Kasumi-1 (cell line): ENCODE results near the gene FOXRED1.
"Not testable (repeated sequence)": the region's sequence is repeated elsewhere in the genome, so short reads cannot be mapped to it uniquely, and the experiment has no call there.

Source experiments
- DNase-seq, 2 experiments: peaks; one replicate each; lab custom pipeline; 2025; lab: John Stamatoyannopoulos, UW

FOXRED1 gene

DNA sequence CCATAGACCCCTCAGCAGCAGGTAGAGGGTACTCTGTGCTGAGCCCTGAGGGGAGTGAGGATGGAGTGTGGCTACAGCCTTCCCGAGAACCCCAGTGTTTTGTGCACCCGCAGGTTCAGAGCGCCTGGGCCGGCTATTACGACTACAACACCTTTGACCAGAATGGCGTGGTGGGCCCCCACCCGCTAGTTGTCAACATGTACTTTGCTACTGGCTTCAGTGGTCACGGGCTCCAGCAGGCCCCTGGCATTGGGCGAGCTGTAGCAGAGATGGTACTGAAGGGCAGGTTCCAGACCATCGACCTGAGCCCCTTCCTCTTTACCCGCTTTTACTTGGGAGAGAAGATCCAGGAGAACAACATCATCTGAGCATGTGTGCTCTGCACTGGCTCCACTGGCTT is 8.4 kb downstream of the FOXRED1 start:
- DNase-seq = no peak

DNA sequence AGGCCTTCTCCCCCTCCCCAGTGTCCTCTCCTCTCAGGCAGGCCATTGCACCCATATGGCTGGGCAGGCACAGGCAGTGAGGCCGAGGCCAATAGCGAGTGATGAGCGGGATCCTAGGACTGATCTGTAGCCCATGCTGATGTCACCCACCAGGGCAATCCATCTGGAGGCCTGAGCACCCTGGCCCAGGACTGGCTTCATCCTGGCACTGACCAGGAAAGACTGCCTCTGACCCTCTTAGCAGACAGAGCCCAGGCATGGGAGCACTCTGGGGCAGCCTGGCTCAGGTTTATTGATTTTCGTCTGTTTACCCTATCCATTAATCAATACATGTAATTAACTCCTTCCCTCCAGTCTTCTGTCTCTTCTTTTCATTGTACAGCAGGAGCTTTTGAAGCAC is 8.8 kb downstream of the FOXRED1 start:
- DNase-seq = no peak

DNA sequence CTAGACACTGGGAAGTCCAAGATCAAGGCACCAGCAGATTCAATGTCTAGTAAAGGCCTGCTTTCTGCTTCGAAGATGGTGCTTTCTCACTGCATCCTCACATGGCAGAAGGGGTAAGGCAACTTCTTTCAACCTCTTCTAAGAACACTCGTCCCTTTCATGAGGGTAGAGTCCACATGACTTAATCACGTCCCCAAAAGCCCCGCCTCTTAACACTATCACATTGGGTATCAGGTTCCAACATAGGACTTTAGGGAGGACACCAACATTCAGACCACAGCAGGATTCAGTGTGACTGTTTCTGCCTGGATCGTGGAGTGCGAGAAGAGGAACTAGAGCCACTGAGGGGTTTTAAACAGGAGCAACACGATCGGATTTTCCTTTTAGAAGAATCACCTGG is 10.2 kb downstream of the FOXRED1 start:
- peak; percentile 11 to 19 for DNase-seq

DNA sequence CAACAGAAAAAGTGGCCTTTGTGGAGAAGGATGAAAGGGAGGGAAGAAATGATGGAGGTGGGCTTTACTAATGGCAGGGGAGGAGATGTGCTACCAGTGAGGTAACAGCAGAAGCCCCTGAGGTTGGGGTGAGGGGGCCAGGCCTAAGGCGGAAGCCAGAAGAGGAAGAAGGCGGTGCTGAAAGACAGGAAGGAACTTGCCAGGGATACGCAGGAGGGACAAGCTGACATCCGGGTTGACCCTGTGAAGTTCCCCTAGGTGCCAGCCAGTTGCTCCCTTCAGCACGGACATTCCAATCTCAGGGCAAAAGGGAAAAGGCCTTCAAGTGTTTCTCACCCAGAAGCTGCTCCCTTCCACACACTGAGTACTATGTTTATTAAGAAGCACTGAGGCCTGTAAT is 11.6 kb downstream of the FOXRED1 start:
- DNase-seq = peak; percentile 62 to 73

DNA sequence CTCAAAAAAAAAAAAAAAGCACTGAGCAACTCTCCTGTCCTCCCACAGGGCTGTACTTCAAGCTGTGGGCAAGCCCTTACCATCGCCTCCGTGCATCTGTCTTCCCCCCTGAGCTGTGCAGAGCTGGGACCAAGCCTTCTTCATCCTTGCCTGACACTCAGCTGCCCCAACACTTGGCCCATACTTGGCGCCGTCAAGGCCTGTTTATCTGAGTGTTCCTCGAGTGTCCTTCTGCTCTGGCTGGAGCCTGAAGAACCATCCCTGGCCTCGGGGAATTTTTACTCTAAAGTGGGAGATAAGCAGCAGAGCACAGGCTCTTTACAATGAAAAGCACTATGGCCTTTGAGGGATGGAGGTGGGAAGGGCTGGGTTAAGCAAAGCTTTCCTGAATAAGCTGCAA is 12.3 kb downstream of the FOXRED1 start:
- DNase-seq = no peak

DNA sequence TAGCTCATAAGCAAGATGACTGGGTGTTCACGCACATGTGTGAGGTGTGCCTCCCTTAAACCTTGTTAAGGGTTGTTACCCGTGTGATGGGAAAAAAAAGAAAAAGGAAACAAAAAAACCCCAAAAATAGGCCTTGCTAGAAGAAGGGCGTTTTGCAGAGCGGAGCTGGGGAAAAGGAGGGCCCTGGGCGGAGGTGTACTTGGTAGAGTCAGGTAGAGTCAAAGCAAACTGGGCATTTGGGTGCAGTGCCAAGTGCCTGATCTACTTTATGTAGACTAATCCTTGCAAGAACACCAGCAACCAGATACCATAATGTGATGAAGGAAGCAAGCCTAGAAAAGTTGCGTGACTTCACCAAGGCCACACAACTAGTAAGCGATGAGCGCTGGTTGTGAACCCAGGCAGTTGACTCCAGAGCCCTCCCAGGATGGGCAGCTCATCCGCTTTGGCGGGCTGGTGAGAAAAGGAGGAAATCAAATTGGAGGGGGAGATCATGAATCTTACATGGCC is 12.8 kb downstream of the FOXRED1 start:
- DNase-seq = no peak

DNA sequence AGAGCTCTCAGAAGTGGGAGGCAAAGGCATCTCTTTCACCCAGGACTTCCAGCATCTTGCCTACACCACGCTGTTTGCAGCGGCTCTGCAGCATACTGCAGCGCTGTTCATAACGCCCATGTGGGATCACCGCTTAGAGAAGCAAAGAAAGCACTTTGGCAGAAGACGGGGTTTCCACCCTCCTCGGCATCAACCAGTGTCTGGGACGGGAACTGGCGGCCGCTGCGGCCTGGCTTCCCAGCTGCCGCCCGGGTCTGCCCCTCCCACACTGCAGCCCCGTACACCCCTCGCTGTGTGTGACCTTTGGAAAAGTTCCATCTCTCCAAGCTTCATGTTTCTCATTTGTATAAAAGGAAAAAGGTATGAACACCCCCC is 13.4 kb downstream of the FOXRED1 start:
- peak; percentile 23 to 34 for DNase-seq

DNA sequence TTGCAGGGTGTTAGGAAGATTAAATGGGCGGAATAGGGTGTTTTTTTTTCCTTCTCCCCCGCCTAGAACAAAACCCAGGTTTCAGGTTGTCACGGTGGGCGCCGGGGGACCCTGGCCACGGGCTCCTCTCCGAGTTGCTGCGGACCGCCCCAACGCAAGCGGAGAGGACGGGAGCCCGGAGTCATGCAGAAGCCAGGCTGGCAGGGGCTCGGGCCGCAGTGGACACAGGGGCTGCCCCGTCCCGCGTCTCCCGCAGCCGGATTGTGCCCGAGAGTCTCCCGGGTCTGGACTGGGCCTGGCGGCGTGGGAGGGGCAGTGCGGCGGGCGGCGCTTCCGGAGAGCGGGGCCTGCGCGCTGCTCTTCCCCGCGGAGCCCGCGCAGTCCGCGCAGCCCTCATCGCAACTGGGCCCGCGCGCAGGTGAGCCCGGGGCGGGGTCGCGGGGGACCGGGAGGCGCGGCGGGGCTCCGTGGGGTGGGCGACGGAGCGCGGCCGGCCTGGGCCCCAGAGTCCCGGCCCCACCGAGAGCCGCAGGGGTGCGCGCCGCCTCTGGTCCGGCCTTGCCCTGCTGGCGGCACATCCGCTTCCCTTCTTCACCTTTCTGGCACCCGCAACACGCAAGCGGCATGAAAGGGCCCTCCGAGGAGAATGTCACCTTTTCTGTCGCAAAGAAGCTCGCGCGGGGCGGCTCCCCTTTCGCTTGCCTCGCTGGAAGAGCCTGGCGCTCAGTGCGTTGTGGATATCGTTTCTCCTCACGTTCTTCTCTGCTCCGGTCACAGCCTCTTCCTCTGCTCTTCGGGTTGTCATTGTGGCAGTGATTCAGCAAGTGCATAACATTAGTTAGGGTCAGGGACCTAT is 14.0 kb downstream of the FOXRED1 start, which contains the start of gene TIRAP:
TSS of gene TIRAP (plus strand) at position 358 of the 856 bp plus-strand sequence. CDS start 7,802 bp downstream, outside the sequence.
- DNase-seq = peak; percentile 53 to 56

DNA sequence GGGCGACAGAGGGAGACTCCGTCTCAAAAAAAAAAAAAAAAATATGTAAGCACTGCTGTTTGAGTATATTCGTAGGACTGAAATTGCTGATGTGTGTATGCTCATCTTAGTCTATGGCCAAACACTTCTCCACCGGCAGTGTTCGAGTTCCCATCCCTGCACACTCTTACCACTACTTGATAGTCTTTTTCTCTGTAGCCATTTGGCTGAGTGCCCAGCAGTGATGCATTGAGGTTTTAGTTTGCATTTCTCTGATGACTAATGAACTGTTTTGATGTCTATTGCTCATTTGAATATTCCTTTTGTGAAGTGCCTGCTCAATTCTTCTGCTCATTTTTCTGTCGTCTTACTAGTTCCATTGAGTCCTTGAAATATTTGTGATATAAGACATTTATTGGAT is 15.9 kb downstream of the FOXRED1 start:
- peak; percentile 26 to 53 for DNase-seq

DNA sequence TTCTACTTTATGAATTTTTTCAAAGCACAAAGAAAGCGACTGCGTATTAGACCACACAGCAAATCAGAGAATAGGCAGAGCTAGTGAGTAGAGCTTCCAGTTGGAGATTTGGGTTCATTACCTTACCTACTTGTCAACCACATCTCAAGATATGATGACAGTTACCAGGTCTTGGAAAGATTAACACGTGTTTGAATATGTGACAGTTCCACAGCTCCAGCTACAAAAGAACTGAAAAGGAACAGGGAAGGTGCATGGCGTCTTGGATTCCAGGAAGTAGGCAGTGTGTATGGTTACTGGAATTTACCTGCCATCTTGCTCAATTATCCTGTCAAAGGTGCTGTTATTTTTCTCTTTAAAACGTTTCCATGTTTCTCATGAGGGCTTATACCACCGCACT is 19.3 kb downstream of the FOXRED1 start:
- no peak for DNase-seq

DNA sequence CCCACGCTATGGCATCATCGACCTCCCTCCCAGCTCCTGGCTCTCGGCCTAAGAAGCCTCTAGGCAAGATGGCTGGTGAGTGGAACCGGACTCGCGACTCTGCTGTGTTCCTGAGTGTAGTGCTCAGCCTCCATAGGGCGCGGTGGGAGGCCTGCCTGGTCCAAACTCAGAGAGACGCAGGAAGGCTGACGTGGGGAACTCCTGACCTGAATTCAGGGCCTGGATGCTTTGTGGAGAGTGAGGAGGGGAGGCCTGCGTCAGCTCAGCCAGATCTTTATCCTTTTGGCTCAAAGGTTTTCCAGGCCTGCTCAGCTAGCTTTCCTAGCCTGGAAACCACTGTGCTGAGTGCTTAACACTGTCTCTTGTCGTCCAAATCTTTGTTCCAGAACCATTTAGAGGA is 21.9 kb downstream of the FOXRED1 start:
- DNase-seq = no peak

DNA sequence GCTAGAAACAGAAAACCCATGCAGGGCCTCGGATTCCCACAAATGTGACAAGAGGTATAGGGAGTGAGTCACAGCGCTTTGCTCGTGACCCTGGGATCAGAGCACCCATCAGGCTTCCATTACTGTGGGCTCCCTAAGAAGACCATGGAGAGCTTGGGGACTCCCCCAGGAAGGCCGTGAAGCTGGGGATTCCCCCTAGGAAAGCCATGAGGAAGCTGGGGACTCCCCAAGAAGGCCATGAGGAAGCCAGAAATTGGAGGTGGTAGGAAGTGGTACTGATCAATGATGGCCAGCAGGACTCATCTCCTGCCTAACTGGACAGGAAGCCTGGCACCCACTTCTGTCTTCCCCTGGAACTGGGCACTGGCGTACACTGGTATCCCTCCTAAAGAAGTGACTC is 24.8 kb downstream of the FOXRED1 start:
- no peak for DNase-seq

DNA sequence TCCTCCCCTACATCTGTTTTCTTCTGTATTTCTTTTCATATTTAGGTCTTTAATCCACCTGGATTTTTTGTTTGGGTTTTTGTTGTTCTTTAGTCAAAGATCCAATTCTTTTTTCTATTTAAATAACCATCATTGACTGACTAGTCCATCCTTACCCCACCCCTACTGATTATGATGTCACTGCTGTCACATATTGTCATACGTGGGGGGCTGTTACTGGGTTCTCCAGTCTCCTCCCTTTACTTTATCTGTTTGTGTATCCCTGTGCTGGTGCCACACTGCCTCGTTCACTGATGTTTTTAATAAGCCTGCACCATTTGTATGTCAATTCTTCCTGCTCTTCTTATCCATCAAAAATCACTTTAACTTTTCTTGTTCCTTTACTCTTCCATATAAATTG is 28.1 kb downstream of the FOXRED1 start:
- no peak for DNase-seq

DNA sequence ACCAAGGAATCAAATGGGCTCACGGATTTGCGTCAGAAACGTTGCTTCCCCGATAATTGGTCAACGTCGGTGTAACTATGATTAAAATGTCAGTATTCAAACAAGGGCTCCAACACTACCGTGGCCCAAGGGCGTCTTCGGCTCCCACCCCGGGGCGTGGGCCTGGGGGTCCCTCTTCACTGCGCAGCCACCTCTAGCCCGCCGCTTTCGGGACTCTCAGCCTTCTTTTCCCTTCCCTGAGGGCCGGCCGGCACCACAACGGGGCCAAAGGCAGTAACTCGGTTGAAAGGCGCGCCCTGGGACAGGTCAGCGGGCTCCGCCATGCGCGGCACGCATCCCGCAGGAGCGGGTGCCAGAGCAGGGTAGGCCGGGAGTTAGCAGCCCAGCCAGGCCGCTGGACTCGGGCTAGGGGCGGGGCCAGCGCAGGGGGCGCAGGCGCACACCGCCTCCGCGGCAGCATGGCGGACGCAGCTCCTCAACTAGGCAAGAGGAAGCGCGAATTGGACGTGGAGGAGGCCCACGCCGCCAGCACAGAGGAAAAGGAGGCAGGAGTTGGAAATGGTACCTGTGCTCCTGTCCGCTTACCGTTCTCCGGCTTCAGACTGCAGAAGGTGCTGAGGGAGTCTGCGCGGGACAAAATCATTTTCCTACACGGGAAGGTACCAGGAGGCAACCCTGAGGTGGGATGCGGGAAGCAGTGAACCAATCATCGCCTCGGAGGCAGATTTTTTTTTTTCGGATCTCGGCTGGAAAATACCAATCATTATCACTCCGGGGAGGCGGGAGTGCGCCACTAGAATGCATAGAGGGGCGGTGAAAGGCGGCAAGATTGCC is 34.9 kb downstream of the FOXRED1 start, which contains the start of gene DCPS:
TSS of gene DCPS (plus strand) at position 438 of the 834 bp plus-strand sequence. CDS start at position 459, 21 bp downstream.
- peak; percentile 82 to 85 for DNase-seq

DNA sequence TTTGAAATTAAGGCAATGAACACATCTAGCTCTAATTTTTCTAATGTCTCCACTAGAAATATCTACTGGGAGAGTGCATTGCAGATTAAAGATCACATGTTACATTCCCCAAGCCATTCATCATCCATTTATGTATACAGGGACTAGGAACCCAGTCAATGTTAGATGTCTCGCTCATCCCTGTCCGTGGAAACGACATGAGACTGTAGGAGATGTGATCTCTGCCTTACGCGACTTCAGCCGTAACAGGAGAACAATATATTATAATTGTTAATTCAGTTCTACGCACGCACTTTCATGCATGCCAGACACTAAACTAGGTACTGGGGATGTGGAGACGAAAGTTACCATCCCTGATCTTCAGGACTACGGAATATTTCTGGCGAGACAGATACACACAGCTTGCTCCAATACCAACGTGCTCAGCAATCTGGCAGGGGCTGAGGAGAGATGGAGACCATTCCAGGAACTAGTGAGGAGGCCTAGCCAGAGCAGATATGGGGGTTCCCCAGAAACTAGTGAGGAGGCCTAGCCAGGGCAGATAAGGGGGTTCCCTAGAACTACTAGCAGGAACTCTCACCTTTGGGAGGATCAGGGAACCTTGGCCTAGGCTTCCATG is 35.6 kb downstream of the FOXRED1 start:
- no peak for DNase-seq

DNA sequence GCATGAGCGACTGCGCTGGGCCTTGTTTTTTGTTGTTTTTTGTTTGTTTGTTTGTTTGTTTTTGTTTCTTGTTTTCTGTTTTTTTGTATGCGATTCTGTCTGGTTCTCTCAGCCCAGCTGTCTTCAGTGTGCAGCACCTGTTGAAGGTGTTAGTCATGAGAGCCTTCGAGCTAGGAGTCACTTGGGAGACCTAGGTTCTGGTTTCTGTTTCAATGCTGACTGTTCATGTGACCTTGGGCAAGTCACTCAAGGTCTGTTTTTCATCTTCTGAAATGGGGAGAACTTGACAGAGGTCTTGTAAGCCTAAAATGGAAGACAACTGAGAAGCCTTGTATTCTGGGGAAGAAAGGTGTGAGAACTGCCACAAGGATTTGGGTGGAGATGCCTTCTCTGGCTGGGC is 36.7 kb downstream of the FOXRED1 start:
- DNase-seq = no peak

DNA sequence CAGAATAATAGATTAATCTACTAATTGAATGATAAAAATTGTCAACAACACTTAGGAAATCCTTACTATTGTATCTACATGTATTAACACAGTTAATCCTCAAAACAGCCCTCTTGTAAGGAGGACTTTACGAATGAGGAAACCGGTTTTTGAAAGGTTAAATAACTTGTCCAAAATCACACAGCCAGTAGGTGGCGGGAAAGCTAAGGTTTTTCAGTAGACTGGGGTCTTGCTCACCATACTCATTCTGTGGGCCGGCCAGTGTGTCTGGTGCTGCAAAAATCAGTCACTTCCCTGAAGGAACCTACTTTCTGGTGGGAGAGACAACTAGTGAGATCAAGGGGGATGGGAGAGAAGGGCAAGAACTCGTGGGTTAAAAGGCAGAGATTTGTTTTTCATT is 38.8 kb downstream of the FOXRED1 start:
- DNase-seq = peak; percentile 72 to 78

DNA sequence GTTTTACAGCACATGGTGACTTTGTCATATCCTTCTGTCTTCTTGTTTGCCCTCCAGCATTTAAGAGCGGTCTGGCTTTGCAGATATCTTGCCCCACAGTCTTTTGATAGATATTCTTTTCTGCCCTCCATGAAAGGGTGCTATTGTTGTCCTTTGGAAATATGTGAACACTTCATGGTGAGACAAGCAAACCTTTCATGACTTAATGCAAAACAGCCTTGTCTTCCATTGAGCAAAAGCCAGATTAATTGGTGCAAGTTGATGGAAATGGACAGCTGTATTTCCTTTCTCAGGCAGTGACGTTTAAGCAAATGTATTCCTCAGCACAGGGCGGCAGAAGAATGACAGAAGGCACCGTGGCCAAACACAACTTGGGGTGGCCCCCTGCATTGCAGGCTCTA is 39.3 kb downstream of the FOXRED1 start:
- DNase-seq = no peak

DNA sequence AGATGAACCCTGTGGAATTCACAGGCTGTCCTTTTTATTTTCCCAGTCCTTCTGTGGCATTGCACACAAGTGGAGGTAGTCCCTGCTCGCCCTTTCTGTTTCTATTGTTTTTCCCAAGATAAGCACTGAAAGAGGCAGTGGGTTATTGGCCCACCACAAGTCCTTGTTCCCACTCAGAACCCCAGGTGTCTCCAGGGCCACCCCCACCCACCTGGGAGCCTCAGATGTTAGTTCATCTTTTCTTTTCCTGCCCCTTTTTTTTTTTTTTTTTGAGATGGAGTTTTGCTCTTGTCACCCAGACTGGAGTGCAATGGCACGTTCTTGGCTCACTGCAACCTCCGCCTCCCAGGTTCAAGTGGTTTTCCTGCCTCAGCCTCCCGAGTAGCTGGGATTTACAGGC is 39.8 kb downstream of the FOXRED1 start:
- DNase-seq = not testable (repeated sequence)

DNA sequence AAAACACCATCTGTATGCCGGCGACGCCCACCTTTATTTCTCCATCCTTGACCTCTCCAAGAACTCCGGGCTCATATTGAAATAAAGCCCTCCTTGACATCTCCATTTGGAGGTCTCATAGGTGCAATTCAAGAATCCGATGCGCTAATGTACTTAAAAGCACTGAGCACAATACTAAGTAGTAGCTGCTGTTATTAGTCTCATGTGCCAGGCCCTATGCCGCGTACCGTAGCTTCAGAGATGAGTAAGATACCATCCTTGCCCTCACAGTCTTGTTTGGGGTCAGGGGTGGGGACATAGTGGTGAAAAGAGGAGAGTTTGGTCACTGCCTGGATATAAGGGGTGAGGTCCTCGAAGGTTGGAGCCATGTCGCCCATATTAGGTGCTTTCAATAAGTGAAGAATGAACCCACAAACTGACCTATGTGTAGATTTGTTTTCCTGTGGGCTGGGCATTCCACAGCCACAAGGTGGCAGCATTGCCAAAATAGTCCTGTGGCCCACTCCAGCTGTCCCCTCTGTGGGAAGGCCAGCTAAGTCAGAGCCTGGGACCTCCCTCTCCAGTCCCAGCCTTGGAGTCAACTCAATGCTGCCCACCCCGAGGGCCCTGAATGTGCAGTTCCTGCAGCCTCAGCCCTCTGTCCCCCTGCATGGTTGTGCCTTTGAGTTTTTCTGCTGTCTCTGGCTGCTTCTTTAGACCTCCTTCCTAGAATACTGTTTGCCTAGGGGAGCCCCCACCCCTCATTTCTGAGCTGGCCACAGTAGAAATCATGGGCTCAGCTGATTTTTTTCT is 41.4 kb downstream of the FOXRED1 start:
- peak; percentile 39 to 44 for DNase-seq

DNA sequence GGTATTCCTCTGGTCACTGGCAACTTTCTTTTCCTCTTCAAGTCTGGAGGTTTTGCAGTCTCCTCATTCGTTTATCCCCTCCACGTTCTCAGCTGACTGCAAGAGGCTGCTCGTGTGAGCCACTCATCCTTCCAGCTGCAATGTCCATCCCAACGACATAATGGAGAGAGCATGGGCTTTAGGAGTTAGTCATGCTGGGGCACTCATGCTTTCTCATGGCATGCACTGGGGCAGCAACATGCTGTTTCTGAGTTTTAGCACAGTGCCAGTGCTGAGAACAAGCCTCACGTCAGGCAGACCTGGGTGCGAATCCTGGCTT is 42.0 kb downstream of the FOXRED1 start:
- DNase-seq = no peak
